ELF-1 (cell line): ENCODE measurements around the gene PGD.
"Not testable (repeated sequence)": the region's sequence is repeated elsewhere in the genome, so short reads cannot be mapped to it uniquely, and the experiment has no call there.

Experiments used
- DNase-seq: peaks from one replicate; pipeline ENCODE4 v3.0.0-alpha.2; 2016; ENCODE audit warnings: low read depth, low spot score

PGD gene

GRCh38 chr1:10437052-10437451, 38.2 kb downstream of the PGD start:
- no peak for DNase-seq

GRCh38 chr1:10438677-10439163, 39.9 kb downstream of the PGD start:
- no peak for DNase-seq

- DNase-seq = no peak
These were observed 41.4 kb downstream of the PGD start for GRCh38 chr1:10440305-10440704.

- DNase-seq = no peak
These were observed 41.9 kb downstream of the PGD start for GRCh38 chr1:10440794-10441193.

- DNase-seq = no peak
These were observed 45.4 kb downstream of the PGD start for GRCh38 chr1:10444248-10444647.

GRCh38 chr1:10444795-10445397, 46.0 kb downstream of the PGD start:
- no peak for DNase-seq

- DNase-seq = no peak
These were observed 48.0 kb downstream of the PGD start for GRCh38 chr1:10446790-10447422.

- no peak for DNase-seq
These were observed 50.9 kb downstream of the PGD start, which contains the start of gene CORT for GRCh38 chr1:10449751-10450150. Gene CORT, plus strand, starts transcription at chr1:10450031. Its CDS starts 193 bp downstream, at chr1:10450224.

GRCh38 chr1:10450156-10450814, 51.4 kb downstream of the PGD start:
- no peak for DNase-seq

- DNase-seq = no peak
These were observed 52.0 kb downstream of the PGD start for GRCh38 chr1:10450836-10451235.

GRCh38 chr1:10451287-10451686, 52.4 kb downstream of the PGD start:
- peak; percentile 45 for DNase-seq

GRCh38 chr1:10456048-10456447, 57.2 kb downstream of the PGD start:
- DNase-seq = no peak

GRCh38 chr1:10456661-10457060, 57.8 kb downstream of the PGD start:
- no peak for DNase-seq

GRCh38 chr1:10457462-10457861, 58.6 kb downstream of the PGD start:
- not testable (repeated sequence) for DNase-seq

GRCh38 chr1:10457875-10458274, 59.0 kb downstream of the PGD start:
- DNase-seq = no peak

GRCh38 chr1:10459184-10459583, 60.3 kb downstream of the PGD start:
- peak; percentile 23 for DNase-seq

GRCh38 chr1:10467078-10467477, 68.2 kb downstream of the PGD start:
- DNase-seq = no peak

- DNase-seq = no peak
These were observed 71.2 kb downstream of the PGD start for GRCh38 chr1:10470043-10470442.
